ENCODE results near the gene TYW1B.

- TF ChIP-seq CTCF (IDR thresholded peaks at IDR 0.05) (no peak), POLR2A (IDR thresholded peaks at IDR 0.05; ENCODE audit: low read depth) (no peak), EP300 (IDR thresholded peaks at IDR 0.05) (no peak)
Observed at GRCh38 chr7:72704894-72705293, 123.1 kb downstream of the TYW1B start.
